Psoas muscle (tissue), 8 donors: Measurements from ENCODE around the gene HSPB9. TPM values are rescaled to one million over a fixed set of nuclear protein-coding genes. Genes with fewer than 3 reads are reported as not detected.

Source experiments
- ATAC-seq, 4 donors: fragments of 200-7000 bp; cut with Tn5 transposase; one replicate each; pipeline ENCODE4 v1.9.1; 2020; ENCODE audit warnings: moderate library complexity in 3 of 4, mild to moderate bottlenecking in 2 of 4
- DNase-seq, 2 donors: peaks; one replicate each; pipeline ENCODE4 v3.0.0-alpha.2; 2020
- H3K27ac ChIP-seq: fragments of 200-600 bp; one replicate; pipeline ENCODE4 v1.8.0; 2022
- H3K27me3 ChIP-seq, 3 donors: fragments of 200-600 bp in 1 of 3; one replicate each; pipeline versions ENCODE4 v1.6.1 to v1.8.0; 2013 to 2022; ENCODE audit warnings: low read length in 2 of 3, mild to moderate bottlenecking in 2 of 3, moderate library complexity in 1 of 3; ENCODE audit not compliant: insufficient read depth in 3 of 3
- H3K36me3 ChIP-seq, 2 donors: fragments of 200-600 bp in 1 of 2; one replicate each; pipeline versions ENCODE4 v1.6.1 to v1.8.0; 2013 to 2022; ENCODE audit warnings: low read depth in 1 of 2, mild to moderate bottlenecking in 1 of 2, moderate library complexity in 1 of 2; ENCODE audit not compliant: insufficient read depth in 1 of 2
- H3K4me1 ChIP-seq: fragments of 200-600 bp; one replicate; pipeline ENCODE4 v1.8.0; 2022
- H3K4me3 ChIP-seq: fragments of 200-600 bp; one replicate; pipeline ENCODE4 v1.8.0; 2022; ENCODE audit warnings: mild to moderate bottlenecking
- H3K9me3 ChIP-seq: fragments of 200-600 bp; one replicate; pipeline ENCODE4 v1.8.0; 2022
- WGBS, 3 donors: extraction: QIAGEN DNeasy Blood & Tissue Kit; methylation state at CpG; one replicate each; pipeline versions ENCODE4 v1.1.6 to v1.1.7; 2013; 5-methylcytosine and 5-hydroxymethylcytosine counted together
- intact Hi-C, 2 donors: fragments of 100-400 bp; cut with DNase I; formaldehyde crosslinking; loops; one replicate each; pipeline versions ENCODE4 v1.11.0 to v1.14.2; 2022
- polyA plus RNA-seq, 3 donors: library from polyadenylated mRNA; stranded (reverse); fragments of 200-250 nt; gene quantifications; one replicate each; pipeline ENCODE4 v1.2.3, GENCODE V29; 2013
- total RNA-seq, 4 donors: library from RNA; stranded (reverse); fragmentation: NEBNext Ultra II Directional in 2 of 4; extraction: Animal tissue kit (Norgen Biotek cat#: 25700) in 2 of 4; gene quantifications; one replicate each; pipeline versions ENCODE4 v1.2.1 to v1.2.4, GENCODE V29; 2021 to 2023
- TF ChIP-seq, protein P1 (sequence below): fragments of 200-600 bp; IDR thresholded peaks from one replicate; pipeline ENCODE4 v1.8.0; 2022; ENCODE audit warnings: antibody characterized with exemption
- donor health status: healthy with polysubstance abuse.
- donor health status: DM: no; HTN: no; CAD: no; lungs with moderate emphysema.
- donor health status: Bipolar disorder and iron deficiency.
- donor health status: healthy.
- donor health status: DM: yes; HTN: yes; CAD: no.
- donor health status: DM: no; HTN: no; CAD: no.
- donor health status: DM: no; HTN: no; CAD: no.
- donor health status: DM: yes; HTN: yes; CAD: no.

Gene HSPB9
- total and polyA plus RNA-seq, 7 donors = 0.03 to 0.53 (median 0.43) TPM; not detected in 4

DNA sequence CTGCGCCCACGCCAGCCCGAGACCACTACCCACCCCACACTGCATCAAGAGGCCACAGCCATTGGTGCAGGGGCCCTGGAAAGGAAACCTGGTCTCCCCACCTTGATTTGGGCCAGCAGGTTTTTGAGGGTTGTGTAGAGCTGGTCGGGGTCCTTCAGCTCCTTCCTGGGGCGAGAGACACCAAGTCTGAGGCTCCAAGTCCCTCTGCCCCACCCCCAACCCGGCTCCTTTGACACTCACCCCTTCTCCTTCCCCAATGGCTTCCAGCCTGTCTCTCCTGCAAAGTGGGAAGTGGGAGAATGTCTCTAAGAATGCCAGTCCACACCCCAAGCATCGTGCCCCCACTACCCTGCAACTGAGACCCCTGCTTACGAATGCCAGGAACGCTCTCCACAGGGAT lies 8.5 kb upstream of the HSPB9 start:
- WGBS, 3 donors = 87 to 95% (median 87%) methylated on average over 6 to 9 of the region's 9 CpGs
- ATAC-seq = no peak
- Histone ChIP-seq H3K4me1 (peaks cover 21% of the 10 kb centered on the region), H3K36me3 (peaks cover 0 to 54% of the 10 kb centered on the region in 2 donors), H3K27me3 (no peaks in the 10 kb centered on the region), H3K4me3 (no peak overlapping the region), H3K9me3 (no peaks in the 10 kb centered on the region), H3K27ac (no peak overlapping the region)
- DNase-seq = no peak
- TF ChIP-seq, protein P1, sequence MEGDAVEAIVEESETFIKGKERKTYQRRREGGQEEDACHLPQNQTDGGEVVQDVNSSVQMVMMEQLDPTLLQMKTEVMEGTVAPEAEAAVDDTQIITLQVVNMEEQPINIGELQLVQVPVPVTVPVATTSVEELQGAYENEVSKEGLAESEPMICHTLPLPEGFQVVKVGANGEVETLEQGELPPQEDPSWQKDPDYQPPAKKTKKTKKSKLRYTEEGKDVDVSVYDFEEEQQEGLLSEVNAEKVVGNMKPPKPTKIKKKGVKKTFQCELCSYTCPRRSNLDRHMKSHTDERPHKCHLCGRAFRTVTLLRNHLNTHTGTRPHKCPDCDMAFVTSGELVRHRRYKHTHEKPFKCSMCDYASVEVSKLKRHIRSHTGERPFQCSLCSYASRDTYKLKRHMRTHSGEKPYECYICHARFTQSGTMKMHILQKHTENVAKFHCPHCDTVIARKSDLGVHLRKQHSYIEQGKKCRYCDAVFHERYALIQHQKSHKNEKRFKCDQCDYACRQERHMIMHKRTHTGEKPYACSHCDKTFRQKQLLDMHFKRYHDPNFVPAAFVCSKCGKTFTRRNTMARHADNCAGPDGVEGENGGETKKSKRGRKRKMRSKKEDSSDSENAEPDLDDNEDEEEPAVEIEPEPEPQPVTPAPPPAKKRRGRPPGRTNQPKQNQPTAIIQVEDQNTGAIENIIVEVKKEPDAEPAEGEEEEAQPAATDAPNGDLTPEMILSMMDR = no peak
- intact Hi-C loops = loop anchor here (2.0 to 10.0 kb wide), 2 partner anchors 89 to 291 kb away; no protein-coding TSS in a partner anchor

DNA sequence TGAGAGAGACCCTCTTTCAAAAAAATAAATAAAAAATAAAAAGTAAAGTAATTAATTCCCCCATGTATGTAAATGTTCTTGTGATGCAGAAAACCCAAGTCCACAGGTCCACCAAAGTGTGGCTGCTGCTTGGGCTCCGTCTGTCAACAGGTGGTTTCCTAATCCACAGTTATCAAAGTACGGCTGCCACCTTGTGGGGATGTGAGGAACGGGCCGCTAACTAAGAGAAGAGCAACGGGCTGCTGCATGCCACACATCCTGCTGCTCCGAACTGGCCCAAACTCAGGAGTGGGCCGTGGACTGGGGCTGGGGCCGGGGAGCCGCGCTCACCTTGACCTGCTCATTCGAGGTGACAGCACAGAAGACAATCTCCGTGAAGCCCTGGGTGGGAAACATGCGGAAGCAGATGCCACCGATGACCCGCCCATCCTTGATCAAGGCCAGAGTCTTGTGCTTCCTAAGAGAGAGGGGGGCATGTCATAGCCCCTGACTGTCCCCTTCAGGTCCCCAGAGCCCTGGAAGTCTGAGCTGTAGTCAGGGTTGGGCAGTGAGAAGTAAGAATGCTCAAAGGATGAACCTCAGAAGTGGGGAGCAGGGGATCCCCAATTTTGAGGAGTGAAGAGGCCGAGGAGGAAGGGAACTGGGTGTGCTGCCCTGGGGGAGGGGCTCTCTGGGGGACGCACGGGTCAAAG lies 5.8 kb upstream of the HSPB9 start:
- ATAC-seq = peak; percentile 47 to 69 (median 64)
- peaks cover 0 to 64% of the 10 kb centered on the region in 2 donors for H3K36me3 ChIP-seq

DNA sequence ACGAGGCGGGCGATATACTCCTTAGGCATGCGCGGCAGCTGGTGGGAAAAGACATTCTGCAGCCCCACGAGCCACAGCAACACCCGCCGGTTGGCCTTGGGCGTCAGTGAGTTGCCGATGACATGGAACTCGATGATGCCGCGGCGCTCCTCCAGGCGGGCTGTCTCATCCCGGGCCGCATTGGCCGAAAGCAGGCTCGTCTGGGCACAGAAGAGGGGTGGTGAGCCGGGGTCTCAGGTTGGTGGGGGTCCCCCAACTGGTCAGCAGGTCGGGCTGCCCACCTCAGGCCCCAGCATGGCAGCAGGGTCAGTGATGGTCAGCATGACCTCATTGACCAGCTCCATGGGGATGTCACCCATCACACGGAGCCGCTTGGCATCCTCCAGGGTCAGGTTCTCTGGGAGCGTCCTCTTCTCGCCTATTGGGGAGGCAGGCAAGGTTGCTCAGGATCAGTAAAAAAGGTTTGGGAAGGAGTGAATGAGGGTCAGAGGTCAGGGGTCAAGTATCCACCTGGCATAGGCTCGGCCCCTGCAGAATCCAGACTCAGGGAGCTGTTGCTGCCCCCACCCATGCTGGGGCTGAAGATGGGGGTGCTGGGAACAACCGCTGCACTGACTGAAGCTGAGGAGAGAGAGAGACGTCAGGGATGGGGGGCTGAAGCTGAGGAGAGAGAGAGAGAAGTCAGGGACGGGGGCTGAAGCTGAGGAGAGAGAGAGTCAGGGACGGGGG lies 5.0 kb upstream of the HSPB9 start:
- no peaks in the 10 kb centered on the region for H3K9me3 ChIP-seq
- TF ChIP-seq, protein P1 = no peak
- H3K4me3 ChIP-seq = no peak overlapping the region
- peaks cover 0 to 64% of the 10 kb centered on the region in 2 donors for H3K36me3 ChIP-seq
- intact Hi-C loops = loop anchor here (1.0 to 10.0 kb wide), 5 partner anchors 50 to 287 kb away; no protein-coding TSS in a partner anchor
- no peaks in the 10 kb centered on the region for H3K27me3 ChIP-seq
- H3K27ac ChIP-seq = no peak overlapping the region
- ATAC-seq (no peak), DNase-seq (no peak)
- WGBS, 3 donors = 85 to 88% (median 87%) methylated on average over 28 to 30 of the region's 30 CpGs
- H3K4me1 ChIP-seq = peaks cover 28% of the 10 kb centered on the region

More for the DNA sequence above, 5.8 kb upstream of the HSPB9 start:
- peaks cover 26% of the 10 kb centered on the region for H3K4me1 ChIP-seq
- intact Hi-C loops = loop anchor here (1.0 to 10.0 kb wide), 6 partner anchors 50 to 288 kb away; no protein-coding TSS in a partner anchor
- peak overlapping the region; percentile 25 for H3K27ac ChIP-seq
- H3K27me3 ChIP-seq = no peaks in the 10 kb centered on the region
- TF ChIP-seq, protein P1 = peak; percentile 84
- H3K9me3 ChIP-seq = no peaks in the 10 kb centered on the region
- 34 to 40% (median 35%) methylated on average over 18 of the region's 18 CpGs for WGBS, 3 donors
- no peak overlapping the region for H3K4me3 ChIP-seq
- peak; percentile 81 to 90 for DNase-seq

DNA sequence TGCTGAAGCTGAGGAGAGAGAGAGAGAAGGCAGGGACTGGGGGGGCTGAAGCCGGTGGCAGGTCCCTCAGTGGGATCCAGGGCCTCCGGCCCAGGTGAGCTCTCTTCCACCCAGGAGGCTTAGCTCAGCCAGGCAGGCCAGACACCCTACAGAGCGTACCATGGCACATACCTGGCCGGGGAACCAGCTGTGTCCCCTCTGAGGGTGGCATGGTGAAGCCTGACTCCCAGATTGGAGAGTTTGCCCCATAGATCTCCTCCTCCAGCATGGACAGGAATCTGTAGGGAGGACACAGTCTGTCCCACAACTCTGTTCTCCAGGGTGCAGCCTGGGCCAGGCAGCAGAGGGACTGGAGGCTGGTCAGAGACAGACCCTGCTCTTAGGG lies 4.5 kb upstream of the HSPB9 start:
- WGBS, 3 donors = 91 to 96% (median 93%) methylated on average over 4 of the region's 4 CpGs
- no peak for DNase-seq
- intact Hi-C loops = loop anchor here (5.0 to 10.0 kb wide), 3 partner anchors 51 to 287 kb away; no protein-coding TSS in a partner anchor
- no peaks in the 10 kb centered on the region for H3K9me3 ChIP-seq
- peaks cover 0 to 62% of the 10 kb centered on the region in 2 donors for H3K36me3 ChIP-seq
- TF ChIP-seq, protein P1 = no peak
- H3K4me3 ChIP-seq = no peak overlapping the region
- no peaks in the 10 kb centered on the region for H3K27me3 ChIP-seq
- no peak overlapping the region for H3K27ac ChIP-seq
- H3K4me1 ChIP-seq = peaks cover 24% of the 10 kb centered on the region
- no peak for ATAC-seq
